ENCODE measurements around the gene MAGEA9B.

- no peak for TF ChIP-seq CTCF (IDR thresholded peaks at IDR 0.05)
- TF ChIP-seq POLR2A (IDR thresholded peaks at IDR 0.05) = no peak
- no peak for TF ChIP-seq EP300 (IDR thresholded peaks at IDR 0.05)
Observed at GRCh38 chrX:149618871-149619270, 31.6 kb upstream of the MAGEA9B start.
